Measurements from ENCODE around the gene GATAD2A. TPM values are rescaled to one million over a fixed set of nuclear protein-coding genes. Genes with fewer than 3 reads are reported as not detected.
A peak's percentile ranks its signal among the peaks of the same experiment; 100 is the strongest.

GATAD2A gene
- total and polyA plus RNA-seq, 7 donors: 18.5 to 65.9 (median 43.4) TPM

DNA sequence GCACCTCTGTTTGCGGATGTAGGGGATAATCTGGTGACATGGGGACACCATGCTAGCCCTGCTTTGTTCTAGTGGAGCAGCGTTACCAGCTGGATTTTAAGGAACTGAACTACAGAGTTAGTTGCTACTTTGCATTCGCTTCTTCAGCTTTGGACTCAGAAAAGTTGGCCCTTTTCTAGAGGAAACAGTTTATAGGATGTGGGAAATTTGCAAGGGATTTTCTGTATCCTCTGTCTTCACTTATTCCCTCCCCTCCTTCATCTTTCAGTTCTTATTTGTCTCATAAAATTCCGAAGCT lies 2.1 kb downstream of the GATAD2A start:
- TF ChIP-seq, protein P1, sequence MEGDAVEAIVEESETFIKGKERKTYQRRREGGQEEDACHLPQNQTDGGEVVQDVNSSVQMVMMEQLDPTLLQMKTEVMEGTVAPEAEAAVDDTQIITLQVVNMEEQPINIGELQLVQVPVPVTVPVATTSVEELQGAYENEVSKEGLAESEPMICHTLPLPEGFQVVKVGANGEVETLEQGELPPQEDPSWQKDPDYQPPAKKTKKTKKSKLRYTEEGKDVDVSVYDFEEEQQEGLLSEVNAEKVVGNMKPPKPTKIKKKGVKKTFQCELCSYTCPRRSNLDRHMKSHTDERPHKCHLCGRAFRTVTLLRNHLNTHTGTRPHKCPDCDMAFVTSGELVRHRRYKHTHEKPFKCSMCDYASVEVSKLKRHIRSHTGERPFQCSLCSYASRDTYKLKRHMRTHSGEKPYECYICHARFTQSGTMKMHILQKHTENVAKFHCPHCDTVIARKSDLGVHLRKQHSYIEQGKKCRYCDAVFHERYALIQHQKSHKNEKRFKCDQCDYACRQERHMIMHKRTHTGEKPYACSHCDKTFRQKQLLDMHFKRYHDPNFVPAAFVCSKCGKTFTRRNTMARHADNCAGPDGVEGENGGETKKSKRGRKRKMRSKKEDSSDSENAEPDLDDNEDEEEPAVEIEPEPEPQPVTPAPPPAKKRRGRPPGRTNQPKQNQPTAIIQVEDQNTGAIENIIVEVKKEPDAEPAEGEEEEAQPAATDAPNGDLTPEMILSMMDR (IDR thresholded peaks at IDR 0.05): no peak
- H3K4me3 ChIP-seq: peak overlapping the region; percentile 96
- H3K36me3 ChIP-seq (ENCODE audit: insufficient read depth in 1 of 2, low read depth in 1 of 2): no peaks in the 10 kb centered on the region
- H3K9me3 ChIP-seq: no peaks in the 10 kb centered on the region
- ATAC-seq (no peak), DNase-seq (no peak)
- H3K27me3 ChIP-seq (ENCODE audit: insufficient read depth in 3 of 3, low read length in 2 of 3): no peaks in the 10 kb centered on the region
- 39 to 56% (median 48%) methylated on average over 4 of the region's 4 CpGs for WGBS, 3 donors
- intact Hi-C loops (cut with DNase I): loop anchor here in 1 of 2 donors (5.0 kb wide), 1 partner anchor 40 kb away; no protein-coding TSS in a partner anchor
- H3K27ac ChIP-seq: peak overlapping the region; percentile 93
- H3K4me1 ChIP-seq: peaks cover 56% of the 10 kb centered on the region

DNA sequence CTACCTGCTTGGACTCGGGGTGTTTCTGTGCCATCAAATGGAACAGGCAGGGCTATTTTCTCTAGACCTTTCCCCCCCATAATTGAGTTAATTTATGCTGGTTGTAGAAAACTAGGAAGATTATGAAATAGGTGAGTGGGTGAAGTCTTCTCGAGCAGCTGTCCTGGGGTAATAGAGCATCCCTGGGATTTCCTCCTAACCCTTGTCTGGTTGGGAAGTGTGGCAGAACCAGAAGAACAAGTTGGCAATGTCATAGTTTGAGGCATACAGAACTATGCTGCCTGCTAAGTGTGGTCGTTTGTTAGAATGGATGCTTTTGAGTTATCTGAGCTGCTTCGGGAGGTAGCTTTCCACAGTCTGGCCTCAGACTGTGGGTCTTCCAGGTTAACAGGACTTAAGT lies 3.7 kb downstream of the GATAD2A start:
- WGBS, 3 donors: 44 to 60% (median 50%) methylated on average over 4 of the region's 4 CpGs
- Histone ChIP-seq H3K9me3 (no peaks in the 10 kb centered on the region), H3K4me3 (no peak overlapping the region), H3K4me1 (peaks cover 40% of the 10 kb centered on the region), H3K27ac (no peak overlapping the region), H3K27me3 (ENCODE audit: insufficient read depth in 3 of 3, low read length in 2 of 3) (no peaks in the 10 kb centered on the region), H3K36me3 (ENCODE audit: insufficient read depth in 1 of 2, low read depth in 1 of 2) (no peaks in the 10 kb centered on the region)
- intact Hi-C loops (cut with DNase I): loop anchor here in 1 of 2 donors (5.0 kb wide), 1 partner anchor 42 kb away; no protein-coding TSS in a partner anchor
- DNase-seq (no peak), ATAC-seq (no peak)
- TF ChIP-seq, protein P1 (IDR thresholded peaks at IDR 0.05): no peak

DNA sequence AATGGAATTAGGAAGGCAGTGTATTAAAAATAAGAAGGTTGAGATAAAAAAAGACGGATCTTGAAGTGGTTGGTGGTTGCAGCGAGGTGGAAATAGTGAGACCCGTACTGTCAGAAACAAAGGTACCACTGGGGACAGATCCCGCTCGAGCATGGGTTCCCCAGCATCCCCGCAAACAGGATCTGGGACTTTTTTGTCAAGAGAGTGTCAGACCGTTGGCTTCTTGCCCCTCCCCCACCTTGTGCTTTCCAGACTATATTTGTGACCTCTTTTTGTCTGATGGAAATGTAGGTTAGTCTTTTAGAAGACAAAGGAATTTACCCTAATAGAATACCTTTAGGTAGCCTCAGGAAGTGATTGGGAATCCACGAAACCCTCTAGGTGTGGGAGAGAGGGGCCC lies 4.2 kb downstream of the GATAD2A start:
- Histone ChIP-seq H3K4me1 (peaks cover 35% of the 10 kb centered on the region), H3K36me3 (ENCODE audit: insufficient read depth in 1 of 2, low read depth in 1 of 2) (no peaks in the 10 kb centered on the region), H3K4me3 (no peak overlapping the region), H3K27ac (no peak overlapping the region), H3K27me3 (ENCODE audit: insufficient read depth in 3 of 3, low read length in 2 of 3) (no peaks in the 10 kb centered on the region), H3K9me3 (no peaks in the 10 kb centered on the region)
- intact Hi-C loops (cut with DNase I): loop anchor here in 1 of 2 donors (5.0 kb wide), 1 partner anchor 42 kb away; no protein-coding TSS in a partner anchor
- DNase-seq (no peak), ATAC-seq (no peak)
- 73 to 82% (median 73%) methylated on average over 8 of the region's 8 CpGs for WGBS, 3 donors
- TF ChIP-seq, protein P1 (IDR thresholded peaks at IDR 0.05): no peak

DNA sequence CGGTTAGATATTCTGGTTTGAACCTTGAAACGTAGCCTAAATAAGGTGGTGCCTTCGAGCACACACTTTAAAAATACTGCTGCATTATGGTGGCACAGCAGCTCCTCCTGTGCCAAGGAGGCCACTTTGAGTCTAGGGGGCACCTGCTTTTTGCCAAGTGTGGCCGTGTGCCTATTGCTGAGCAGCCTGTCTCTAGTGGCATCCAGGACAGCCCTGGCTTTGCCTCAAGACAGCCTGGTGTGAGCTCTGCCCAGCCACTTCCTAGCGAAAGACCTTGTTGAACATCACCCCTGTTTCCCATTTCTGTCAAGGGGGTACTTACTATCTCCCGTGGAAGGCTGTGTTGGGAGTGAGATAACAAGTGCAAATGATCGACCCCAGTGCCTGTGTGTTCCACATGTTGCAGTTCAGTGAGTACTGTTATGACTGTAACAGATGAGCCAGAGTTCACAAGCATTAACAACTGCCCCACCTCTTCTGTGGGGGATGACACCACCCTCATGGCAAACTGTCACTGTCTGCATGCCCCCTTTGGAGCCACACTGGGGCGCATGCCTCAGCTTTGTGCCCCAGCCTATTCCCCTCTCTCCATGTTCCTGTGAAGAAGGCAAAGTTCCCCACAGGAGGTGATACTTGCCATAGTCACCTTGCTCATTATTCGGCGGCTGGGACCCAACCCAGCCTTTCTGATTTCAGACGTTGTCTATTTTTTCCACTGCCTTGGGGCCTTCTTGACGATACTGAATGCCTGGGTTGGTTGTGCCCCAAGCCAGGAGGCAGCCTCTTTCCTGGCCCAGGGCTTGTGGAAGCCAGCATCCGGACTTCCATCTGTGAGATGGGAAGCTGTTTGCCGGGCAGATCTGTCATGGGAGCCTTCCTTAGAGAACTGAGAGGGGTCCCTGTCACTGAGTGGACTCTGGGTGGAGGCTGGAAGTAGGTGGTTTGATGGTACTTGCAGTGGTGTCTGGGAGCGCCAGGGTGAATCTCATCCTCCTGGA lies 5.4 kb downstream of the GATAD2A start:
- DNase-seq: no peak
- Histone ChIP-seq H3K27me3 (ENCODE audit: insufficient read depth in 3 of 3, low read length in 2 of 3) (no peaks in the 10 kb centered on the region), H3K4me1 (peaks cover 34% of the 10 kb centered on the region), H3K4me3 (no peak overlapping the region), H3K36me3 (ENCODE audit: insufficient read depth in 1 of 2, low read depth in 1 of 2) (no peaks in the 10 kb centered on the region), H3K9me3 (no peaks in the 10 kb centered on the region), H3K27ac (peak overlapping the region; percentile 46)
- intact Hi-C loops (cut with DNase I): no loop called here
- WGBS, 3 donors: 37 to 52% (median 37%) methylated on average over 15 of the region's 15 CpGs
- peak; percentile 9 to 73 (median 48) for ATAC-seq
- TF ChIP-seq, protein P1 (IDR thresholded peaks at IDR 0.05): no peak

All from psoas muscle (tissue), 8 donors.